Endothelial cell of umbilical vein (primary cell): ENCODE data around the gene ARHGEF10L. TPM values are rescaled to one million over a fixed set of nuclear protein-coding genes. Genes with fewer than 3 reads are reported as not detected.

Experiments used
- BruUV-seq: library from RNA; stranded (reverse); fragments of 400-500 nt; replicated peaks from 2 replicates; lab custom pipeline; 2021; lab: Mats Ljungman, UMichigan
- CTCF ChIA-PET: fragments of 300-600, 350-600 bp; sonication (Branson Sonifier 250); formaldehyde crosslinking; loops from one replicate; lab custom pipeline; 2021; ENCODE audit warnings: antibody characterized with exemption, inconsistent platforms; lab: Charles Lee
- POLR2A ChIA-PET: fragments of 300-600, 350-600 bp; sonication (Branson Sonifier 250); formaldehyde crosslinking; loops from one replicate; lab custom pipeline; 2021; ENCODE audit warnings: antibody characterized with exemption, inconsistent platforms; lab: Charles Lee
- DNase-seq: peaks from one replicate; pipeline ENCODE4 v3.0.0-alpha.2; 2011; ENCODE audit warnings: low read depth, low spot score
- FAIRE-seq: peaks from 2 replicates; lab custom pipeline; 2011; peaks lifted over from hg19 to GRCh38; lab: Jason Lieb, UNC
- H2AFZ ChIP-seq: 2 replicates; pipeline ENCODE4 v1.6.0; 2012; ENCODE audit warnings: low read depth, low read length, control low read depth, inconsistent platforms
- H3K27ac ChIP-seq: 2 replicates; pipeline ENCODE4 v1.5.1; 2011; ENCODE audit warnings: low read depth, mild to moderate bottlenecking, control low read depth, low read length, moderate library complexity; ENCODE audit not compliant: insufficient read depth
- H3K27me3 ChIP-seq, 2 experiments: 2 replicates each; pipeline versions ENCODE4 v1.6.0 to v1.6.1; 2011; ENCODE audit warnings: low read length in 2 of 2, mixed read lengths in 1 of 2; ENCODE audit not compliant: control insufficient read depth in 2 of 2, insufficient read depth in 2 of 2
- H3K36me3 ChIP-seq, 2 experiments: 2 replicates in 1 of 2; 3 replicates in 1 of 2; pipeline ENCODE4 v1.5.1; 2011; ENCODE audit warnings: low read length in 2 of 2, mild to moderate bottlenecking in 1 of 2, moderate library complexity in 1 of 2; ENCODE audit not compliant: control insufficient read depth in 2 of 2, insufficient read depth in 2 of 2; ENCODE audit errors: extremely low read depth in 1 of 2
- H3K4me1 ChIP-seq: 3 replicates; pipeline ENCODE4 v1.5.1; 2011; ENCODE audit warnings: mild to moderate bottlenecking, low read length; ENCODE audit not compliant: control insufficient read depth, insufficient read depth; ENCODE audit errors: extremely low read depth
- H3K4me2 ChIP-seq: 2 replicates; pipeline ENCODE4 v1.6.1; 2011; ENCODE audit warnings: low read length, control low read depth, mixed read lengths; ENCODE audit not compliant: insufficient read depth
- H3K4me3 ChIP-seq, 3 experiments: fragments of 200-600 bp in 1 of 3; sonication (generic), shearing (Covaris generic) in 1 of 3; replicated peaks in 1 of 3; 2 replicates each; pipeline ENCODE4 v1.5.1; 2011 to 2016; ENCODE audit warnings: control low read depth in 3 of 3, low read length in 3 of 3, mild to moderate bottlenecking in 2 of 3, inconsistent platforms in 1 of 3, low read depth in 1 of 3, moderate library complexity in 1 of 3; ENCODE audit not compliant: insufficient read depth in 1 of 3
- H3K79me2 ChIP-seq: 2 replicates; pipeline ENCODE4 v1.6.0; 2012; ENCODE audit warnings: low read length, inconsistent platforms; ENCODE audit not compliant: control insufficient read depth, insufficient read depth
- H3K9ac ChIP-seq: replicated peaks from 2 replicates; pipeline ENCODE3; 2011; ENCODE audit warnings: low read length, control low read depth; ENCODE audit not compliant: insufficient read depth; ENCODE audit errors: extremely low read depth
- H3K9me1 ChIP-seq: replicated peaks from 3 replicates; pipeline ENCODE4 v1.6.0; 2011; ENCODE audit warnings: mild to moderate bottlenecking, low read length; ENCODE audit not compliant: control insufficient read depth, insufficient read depth; ENCODE audit errors: extremely low read depth
- H3K9me3 ChIP-seq: replicated peaks from 2 replicates; pipeline ENCODE4 v1.5.1; 2012; ENCODE audit warnings: low read length, inconsistent platforms; ENCODE audit not compliant: control insufficient read depth, insufficient read depth
- H4K20me1 ChIP-seq: replicated peaks from 2 replicates; pipeline ENCODE3; 2011; ENCODE audit warnings: mild to moderate bottlenecking, low read length; ENCODE audit not compliant: control insufficient read depth, insufficient read depth; ENCODE audit errors: extremely low read depth
- FOS ChIP-seq: IDR thresholded peaks from 2 replicates; pipeline ENCODE4 v1.6.1; 2011; ENCODE audit warnings: mild to moderate bottlenecking, low read length, moderate library complexity, borderline replicate concordance; ENCODE audit not compliant: insufficient read depth
- GATA2 ChIP-seq: IDR thresholded peaks from 2 replicates; pipeline ENCODE4 v1.7.0; 2011; ENCODE audit warnings: low read depth, mild to moderate bottlenecking, moderate library complexity, mixed read lengths, low read length; ENCODE audit not compliant: insufficient read length, insufficient read depth
- JUN ChIP-seq: IDR thresholded peaks from 2 replicates; pipeline ENCODE4 v1.6.1; 2011; ENCODE audit warnings: borderline replicate concordance, low read depth; ENCODE audit not compliant: insufficient read length, insufficient read depth
- MYC ChIP-seq: IDR thresholded peaks from one replicate; pipeline ENCODE4 v1.6.1; 2011; ENCODE audit warnings: mild to moderate bottlenecking, low read depth, low read length
- POLR2A ChIP-seq: IDR thresholded peaks from 2 replicates; pipeline ENCODE4 v1.6.1; 2012; ENCODE audit warnings: low read depth, mild to moderate bottlenecking, control low read depth, low read length
- POLR2AphosphoS5 ChIP-seq: IDR thresholded peaks from 2 replicates; pipeline ENCODE4 v1.6.1; 2012; ENCODE audit warnings: low read depth, mild to moderate bottlenecking, control low read depth, low read length, moderate library complexity; ENCODE audit not compliant: insufficient read depth
- dilution Hi-C: fragments of 300-500 bp; cut with MboI; formaldehyde crosslinking; loops from one replicate; pipeline ENCODE4 v1.15.0; 2019; ENCODE audit warnings: low sequenced_read_pairs; ENCODE audit not compliant: extremely low pct_ligation_motif_present
- intact Hi-C: fragments of 100-400 bp; cut with micrococcal nuclease; formaldehyde crosslinking; loops from one replicate; pipeline ENCODE4 v1.10.0; 2022
- polyA plus RNA-seq, 4 experiments: library from polyadenylated mRNA; depleted of rRNA in 3 of 4; stranded (reverse) in 3 of 4; unstranded in 1 of 4; fragments of >200 nt; gene quantifications; 2 replicates each; pipeline versions ENCODE4 v1.2.1 to v1.2.3, GENCODE V29; 2011 to 2012; ENCODE audit warnings: missing spikeins in 1 of 4
- total RNA-seq: library from RNA; stranded (reverse); gene quantifications from 2 replicates; pipeline ENCODE4 v1.2.3, GENCODE V29; 2021
- TF ChIP-seq, protein P1 (sequence below), 2 donors: IDR thresholded peaks; 1 replicate in 1 of 2; 2 replicates in 1 of 2; pipeline ENCODE4 v1.5.1; 2011; ENCODE audit warnings: low read length in 2 of 2, mild to moderate bottlenecking in 2 of 2, moderate library complexity in 2 of 2, control low read depth in 1 of 2, inconsistent platforms in 1 of 2, low read depth in 1 of 2; ENCODE audit not compliant: insufficient read depth in 1 of 2; ENCODE audit errors: extremely low read depth in 1 of 2

Gene ARHGEF10L
- total and polyA plus RNA-seq, 2 donors (not counting 3 experiments of a cell fraction or from before 2014, with no cell fraction given): 1.9 to 5.2 TPM

DNA sequence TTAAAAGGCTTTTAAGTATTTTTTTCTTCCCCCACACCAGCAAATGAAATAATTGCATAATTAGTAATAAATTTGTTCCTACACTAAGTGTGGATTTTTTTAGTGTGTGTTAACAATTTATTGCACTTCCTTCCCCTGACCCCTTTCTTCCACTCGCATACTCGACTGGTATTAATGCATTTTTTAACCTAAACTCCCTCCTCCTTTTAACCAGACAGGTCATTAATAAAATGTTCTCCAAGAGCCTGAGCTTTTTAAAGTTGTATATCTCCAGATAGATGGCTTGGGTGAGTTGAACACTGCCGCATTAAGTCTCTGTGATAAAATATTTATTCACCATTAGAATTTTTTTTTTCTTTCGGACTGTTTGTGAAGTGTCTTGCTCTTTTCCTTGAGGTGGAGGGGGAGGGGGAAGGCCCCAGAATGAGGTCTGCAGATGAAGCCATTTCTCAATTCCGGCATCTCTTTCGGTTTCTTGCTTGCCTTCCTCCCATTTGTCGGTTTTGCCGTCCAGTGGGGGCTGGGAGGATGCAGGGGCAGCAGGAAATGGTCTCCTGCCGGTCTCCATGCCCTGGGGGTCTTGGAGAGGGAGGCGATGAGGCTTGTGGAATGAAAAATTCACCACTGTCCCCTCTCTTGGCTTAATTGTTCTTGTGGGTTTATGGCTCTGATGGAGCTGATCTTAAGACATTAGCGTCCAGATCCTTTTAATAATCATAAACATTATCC lies 151.6 kb downstream of the ARHGEF10L start:
- Histone ChIP-seq H3K4me3 (no peak overlapping the region), H3K9me3 (no peaks in the 10 kb centered on the region), H3K27ac (no peak overlapping the region), H3K36me3 (no peaks in the 10 kb centered on the region), H3K9ac (no peak overlapping the region), H3K9me1 (no peaks in the 10 kb centered on the region), H3K27me3 (no peaks in the 10 kb centered on the region), H3K79me2 (no peaks in the 10 kb centered on the region), H3K4me2 (no peak overlapping the region), H3K4me1 (no peaks in the 10 kb centered on the region), H4K20me1 (no peaks in the 10 kb centered on the region), H2AFZ (no peak overlapping the region)
- DNase-seq: no peak
- TF ChIP-seq POLR2A: no peak
- TF ChIP-seq JUN: no peak
- TF ChIP-seq, protein P1, sequence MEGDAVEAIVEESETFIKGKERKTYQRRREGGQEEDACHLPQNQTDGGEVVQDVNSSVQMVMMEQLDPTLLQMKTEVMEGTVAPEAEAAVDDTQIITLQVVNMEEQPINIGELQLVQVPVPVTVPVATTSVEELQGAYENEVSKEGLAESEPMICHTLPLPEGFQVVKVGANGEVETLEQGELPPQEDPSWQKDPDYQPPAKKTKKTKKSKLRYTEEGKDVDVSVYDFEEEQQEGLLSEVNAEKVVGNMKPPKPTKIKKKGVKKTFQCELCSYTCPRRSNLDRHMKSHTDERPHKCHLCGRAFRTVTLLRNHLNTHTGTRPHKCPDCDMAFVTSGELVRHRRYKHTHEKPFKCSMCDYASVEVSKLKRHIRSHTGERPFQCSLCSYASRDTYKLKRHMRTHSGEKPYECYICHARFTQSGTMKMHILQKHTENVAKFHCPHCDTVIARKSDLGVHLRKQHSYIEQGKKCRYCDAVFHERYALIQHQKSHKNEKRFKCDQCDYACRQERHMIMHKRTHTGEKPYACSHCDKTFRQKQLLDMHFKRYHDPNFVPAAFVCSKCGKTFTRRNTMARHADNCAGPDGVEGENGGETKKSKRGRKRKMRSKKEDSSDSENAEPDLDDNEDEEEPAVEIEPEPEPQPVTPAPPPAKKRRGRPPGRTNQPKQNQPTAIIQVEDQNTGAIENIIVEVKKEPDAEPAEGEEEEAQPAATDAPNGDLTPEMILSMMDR (IDR thresholded peaks at IDR 0.05; ENCODE audit: extremely low read depth in 1 of 2, insufficient read depth in 1 of 2, low read depth in 1 of 2, low read length in 2 of 2): no peak
- no peak for TF ChIP-seq FOS
- no peak for TF ChIP-seq POLR2AphosphoS5
- TF ChIP-seq MYC: no peak
- no peak for TF ChIP-seq GATA2
- POLR2A ChIA-PET: no interaction called here
- BruUV-seq: no TSS peak
- CTCF ChIA-PET: interaction anchor here (2.4 kb wide), 1 partner anchor 30 kb away, joined by 10 read pairs; no protein-coding TSS in a partner anchor
- intact Hi-C loops (loop anchor here (2.0 kb wide), 1 partner anchor 28 kb away; no protein-coding TSS in a partner anchor), dilution Hi-C loops (no loop called here)
- FAIRE-seq: no peak
